Urothelium cell line (cell line): ENCODE measurements around the gene HOXD9.

Experiments
- DNase-seq: peaks from one replicate; pipeline ENCODE4 v3.0.0; 2011; ENCODE audit warnings: low spot score, mixed read lengths
- FAIRE-seq: peaks from 2 replicates; lab custom pipeline; 2011; peaks lifted over from hg19 to GRCh38; lab: Jason Lieb, UNC

Gene HOXD9

DNA sequence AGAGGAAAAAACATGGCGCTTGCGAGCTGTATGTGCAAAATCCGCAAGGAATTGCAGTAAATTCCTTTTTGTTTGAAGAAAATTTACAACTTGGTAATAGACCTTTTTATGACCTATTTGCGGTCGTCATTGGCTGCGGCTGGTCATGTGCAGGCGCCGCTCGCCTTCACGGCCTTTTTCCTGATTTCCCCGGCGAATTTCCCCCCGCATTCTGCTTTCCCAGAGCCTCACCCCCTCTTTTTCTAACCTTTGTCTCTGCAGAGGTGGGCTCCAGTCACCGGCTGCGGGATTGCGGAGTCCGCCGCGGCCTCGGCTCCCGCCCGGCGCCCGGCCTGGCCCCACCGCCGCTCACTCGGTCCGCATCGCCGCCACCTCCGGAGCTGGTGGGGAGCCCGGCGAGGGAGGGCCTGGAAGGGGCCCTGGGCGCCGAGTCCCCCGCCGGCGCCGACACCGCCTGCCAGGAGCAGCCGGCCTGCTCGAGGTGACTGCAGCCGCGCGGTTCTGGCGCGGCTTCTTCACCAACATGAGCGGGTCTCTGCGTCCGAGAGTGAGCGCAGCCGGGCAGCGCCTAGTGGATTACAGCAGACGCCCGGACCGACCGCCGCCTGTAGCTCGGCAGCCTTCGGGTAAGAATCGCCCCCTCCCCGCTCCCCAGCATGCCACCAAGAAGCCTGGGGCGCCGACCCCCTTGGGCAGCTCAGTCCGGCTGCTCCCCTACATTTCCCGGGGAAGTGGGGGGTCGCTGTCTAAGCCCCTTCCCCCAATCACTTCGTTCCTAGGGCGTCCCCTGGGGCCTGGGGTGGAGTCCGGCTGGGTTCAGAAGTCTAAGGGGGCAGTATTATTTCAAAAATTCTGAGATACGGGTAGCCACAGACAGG lies 14.1 kb downstream of the HOXD9 start:
- DNase-seq (peak; percentile 55), FAIRE-seq (no peak)

DNA sequence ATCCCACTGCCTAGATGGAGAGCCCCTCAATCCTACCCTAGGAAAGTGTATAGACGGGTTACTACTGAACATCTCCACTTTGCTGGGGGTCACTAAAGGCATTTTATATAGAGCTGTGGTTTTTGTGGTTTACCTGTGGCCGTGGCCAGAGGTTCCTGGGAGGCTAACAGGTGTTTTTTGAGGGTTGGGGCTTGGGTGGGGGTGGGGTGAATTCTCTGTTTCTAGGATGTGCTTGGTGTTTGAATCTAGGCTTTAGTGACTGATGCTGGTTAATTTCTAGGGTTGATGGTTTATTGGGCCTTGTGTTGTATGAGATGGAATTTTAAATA lies 14.7 kb downstream of the HOXD9 start:
- no peak for DNase-seq
- no peak for FAIRE-seq

DNA sequence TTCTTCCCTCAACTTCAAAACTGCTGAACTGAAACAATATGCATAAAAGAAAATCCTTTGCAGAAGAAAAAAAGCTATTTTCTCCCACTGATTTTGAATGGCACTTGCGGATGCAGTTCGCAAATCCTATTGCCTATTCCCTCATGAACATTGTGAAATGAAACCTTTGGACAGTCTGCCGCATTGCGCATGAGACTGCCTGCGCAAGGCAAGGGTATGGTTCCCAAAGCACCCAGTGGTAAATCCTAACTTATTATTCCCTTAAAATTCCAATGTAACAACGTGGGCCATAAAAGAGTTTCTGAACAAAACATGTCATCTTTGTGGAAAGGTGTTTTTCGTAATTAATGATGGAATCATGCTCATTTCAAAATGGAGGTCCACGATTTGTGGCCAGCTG lies 15.4 kb downstream of the HOXD9 start:
- FAIRE-seq (no peak), DNase-seq (no peak)

DNA sequence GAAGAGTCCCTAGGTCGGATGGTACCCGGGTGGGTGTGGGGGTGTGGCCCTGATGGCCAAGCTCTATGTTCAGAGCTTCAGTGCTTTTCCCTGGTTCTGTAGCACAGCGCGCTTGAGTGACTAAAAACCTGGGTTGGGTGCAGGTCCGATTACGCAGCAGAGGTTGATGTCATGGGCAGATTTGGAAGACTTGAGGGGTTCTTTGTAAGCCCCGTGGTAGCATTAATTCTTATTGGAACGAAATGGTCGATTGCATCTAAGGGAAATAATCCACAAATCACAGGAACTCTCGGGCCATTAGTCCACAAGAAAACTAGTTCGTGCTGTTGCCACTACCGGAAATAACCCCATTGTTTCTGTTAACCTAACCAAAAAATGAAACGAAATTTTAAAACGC lies 16.0 kb downstream of the HOXD9 start:
- DNase-seq = no peak
- no peak for FAIRE-seq

DNA sequence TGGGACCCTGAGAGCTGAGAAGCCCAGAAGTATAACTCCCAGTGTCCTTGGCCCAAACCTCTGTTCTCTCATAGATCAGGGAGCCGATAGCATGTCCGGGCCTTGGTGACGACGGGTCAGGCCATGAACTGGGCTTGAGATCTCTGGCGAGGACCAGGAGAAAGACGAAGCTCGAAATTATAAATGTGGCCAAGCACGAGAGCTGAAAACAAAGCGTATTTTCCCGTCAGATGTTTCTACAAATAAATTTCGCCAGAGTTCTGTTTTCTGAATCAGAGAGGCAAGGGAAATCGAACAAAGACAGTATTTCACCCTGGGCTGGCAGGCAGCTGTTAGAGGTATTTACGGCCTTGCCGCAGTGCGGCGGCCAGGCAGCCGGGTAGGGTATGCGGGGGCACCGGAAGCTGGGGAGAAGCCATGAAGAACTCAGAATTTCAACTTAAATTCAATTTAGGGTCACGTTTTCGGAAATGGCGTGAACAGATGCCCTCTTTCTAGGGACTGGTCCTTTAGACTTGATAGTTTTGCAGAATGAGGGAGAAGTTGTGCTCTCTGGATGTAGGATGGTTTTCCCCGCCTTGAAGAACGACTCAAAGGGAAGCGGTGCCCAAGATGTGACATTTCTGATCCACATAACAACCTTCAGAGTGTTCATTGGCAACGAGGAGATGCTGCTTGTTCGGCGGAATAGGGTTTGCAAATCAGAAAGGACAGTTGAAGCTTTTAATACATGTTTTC lies 16.6 kb downstream of the HOXD9 start:
- DNase-seq (no peak), FAIRE-seq (no peak)

DNA sequence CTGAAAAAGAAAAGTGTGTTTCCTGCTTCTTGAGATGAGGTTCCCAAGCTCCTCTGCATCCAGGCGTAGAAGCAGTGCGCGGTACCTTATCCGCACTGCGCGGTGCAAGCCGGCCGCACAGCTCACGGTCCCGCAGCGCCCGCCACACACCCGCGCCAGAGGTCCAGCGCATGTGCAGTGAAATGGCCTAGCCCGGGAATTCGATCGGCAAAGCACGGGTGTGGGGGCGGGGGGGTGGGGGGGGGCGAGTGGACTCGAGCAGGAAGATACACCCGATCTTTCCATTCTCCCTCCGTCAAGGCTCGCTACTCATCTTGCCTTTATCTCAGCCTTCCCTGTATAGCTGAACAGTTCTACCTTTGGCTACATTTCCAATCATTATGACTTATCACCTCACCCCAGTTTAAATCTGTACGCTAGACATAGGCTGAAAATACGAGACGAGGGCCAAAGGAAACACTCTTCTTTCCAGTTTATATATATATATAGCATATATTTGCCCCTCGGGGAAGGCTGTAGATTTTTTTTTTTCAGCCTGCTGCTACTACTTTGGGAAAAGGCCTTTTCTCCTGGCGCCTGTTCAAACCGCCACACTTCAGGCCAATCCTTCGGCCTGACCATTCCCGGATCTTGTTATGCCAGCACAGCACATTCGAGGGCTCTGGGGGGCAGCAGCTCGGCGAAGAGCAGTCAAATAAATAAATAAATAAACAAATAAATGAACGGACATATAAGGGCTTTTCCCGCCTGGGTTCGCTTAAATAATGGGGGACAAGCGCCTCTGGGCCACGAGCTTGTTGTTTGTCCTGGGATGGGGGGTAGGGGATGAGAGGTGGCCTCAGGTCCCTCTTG lies 17.4 kb downstream of the HOXD9 start:
- no peak for DNase-seq
- no peak for FAIRE-seq

DNA sequence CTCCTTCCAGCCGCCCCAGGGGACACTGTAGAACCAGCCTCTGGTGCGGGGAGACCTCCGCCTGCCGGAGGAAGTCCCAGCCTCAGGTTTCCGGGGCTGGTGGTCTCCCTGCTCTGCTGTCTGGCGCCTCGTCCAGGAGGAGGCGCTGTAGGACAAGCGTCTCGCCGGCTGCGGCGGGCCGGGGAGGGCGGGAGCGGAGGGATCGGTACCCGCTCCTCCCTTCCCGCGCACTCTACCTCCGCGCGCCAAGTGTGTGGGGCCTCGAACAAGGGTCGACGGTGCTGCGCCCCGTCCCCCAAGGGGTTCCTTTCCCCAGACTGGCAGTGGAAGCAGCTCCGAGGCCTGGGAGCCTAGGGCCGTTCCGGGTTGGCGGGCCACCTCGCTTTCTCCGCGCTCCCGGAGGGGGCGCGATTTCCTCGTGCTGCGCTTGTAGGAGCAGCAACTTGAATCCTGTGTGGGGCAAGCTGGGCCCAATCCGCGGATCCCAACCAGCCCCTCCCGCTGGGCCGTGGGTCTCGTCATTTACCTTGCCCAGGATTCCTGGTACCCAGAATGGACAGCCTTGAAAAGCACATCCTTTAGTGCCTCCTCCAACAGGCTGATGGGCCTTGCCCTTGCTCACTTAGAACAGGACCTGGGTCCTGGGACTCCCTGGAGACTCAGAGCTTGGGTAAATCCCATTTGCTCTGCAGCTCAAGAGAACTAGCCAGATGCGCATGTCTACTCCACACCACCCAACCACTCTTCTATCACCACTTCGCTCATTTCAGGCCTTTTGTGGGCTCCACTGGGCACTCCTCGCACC lies 18.2 kb downstream of the HOXD9 start:
- FAIRE-seq (peak; percentile 71), DNase-seq (peak; percentile 88)

DNA sequence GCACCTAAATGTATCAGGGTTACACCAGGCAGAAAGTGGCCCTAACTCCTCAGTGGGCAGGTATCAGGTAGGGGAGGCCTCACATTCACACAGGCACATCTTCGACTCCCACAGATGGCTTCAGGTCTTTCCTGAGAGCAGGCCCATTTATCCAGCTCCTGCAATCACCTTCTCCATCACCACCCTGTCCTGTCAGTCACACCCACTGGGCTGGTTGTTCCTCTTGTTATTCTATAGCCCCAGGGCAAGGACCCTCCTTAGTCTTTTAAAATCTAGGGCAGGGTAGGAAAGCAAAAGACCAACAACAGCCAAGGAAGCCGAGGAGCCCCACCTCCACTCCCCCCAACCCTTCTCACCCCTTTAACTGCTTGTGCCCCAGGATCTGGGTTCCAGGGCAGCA lies 19.8 kb downstream of the HOXD9 start:
- DNase-seq (no peak), FAIRE-seq (no peak)

DNA sequence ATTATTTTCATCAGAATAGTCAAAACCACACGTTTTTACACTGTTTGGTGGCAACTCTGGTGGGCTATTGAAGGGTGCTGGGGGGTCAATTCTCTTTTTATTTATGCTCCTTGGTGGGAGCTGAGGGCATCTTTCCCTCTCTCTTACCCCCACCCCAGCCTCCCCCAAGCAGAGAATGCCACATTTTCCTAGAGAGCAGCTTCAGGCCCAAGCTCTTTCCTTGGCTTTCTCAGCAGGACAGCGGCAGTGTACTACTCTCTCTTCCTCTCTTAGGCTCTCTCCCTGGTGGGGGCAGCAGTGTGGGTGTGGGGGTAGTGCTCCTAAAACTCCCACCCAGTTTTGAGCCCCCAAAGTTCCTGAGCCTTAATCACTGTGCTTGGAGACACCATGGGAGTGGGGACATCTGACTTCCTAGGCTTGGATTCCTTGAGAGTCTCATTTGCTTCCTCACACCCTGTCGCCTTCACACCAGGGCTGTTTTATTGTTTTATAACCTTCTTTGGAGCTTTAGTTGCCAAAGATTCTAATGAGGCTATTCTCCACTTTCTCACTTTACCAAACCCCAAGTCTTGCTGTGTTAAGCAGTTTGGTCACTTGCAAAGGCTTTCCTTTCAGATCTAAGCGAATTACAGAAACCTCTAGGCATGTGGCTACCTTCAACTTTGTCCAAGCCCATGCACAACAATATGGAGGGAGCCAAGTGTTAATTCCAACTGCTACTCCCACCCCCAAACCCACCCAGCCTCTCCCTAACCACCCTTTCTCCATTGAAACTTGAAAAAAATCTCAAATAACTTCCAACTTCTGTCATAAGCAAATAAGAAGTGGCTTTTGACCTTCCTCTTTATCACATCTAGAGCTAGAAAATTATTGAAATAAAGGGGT lies 22.8 kb downstream of the HOXD9 start:
- DNase-seq (no peak), FAIRE-seq (no peak)

DNA sequence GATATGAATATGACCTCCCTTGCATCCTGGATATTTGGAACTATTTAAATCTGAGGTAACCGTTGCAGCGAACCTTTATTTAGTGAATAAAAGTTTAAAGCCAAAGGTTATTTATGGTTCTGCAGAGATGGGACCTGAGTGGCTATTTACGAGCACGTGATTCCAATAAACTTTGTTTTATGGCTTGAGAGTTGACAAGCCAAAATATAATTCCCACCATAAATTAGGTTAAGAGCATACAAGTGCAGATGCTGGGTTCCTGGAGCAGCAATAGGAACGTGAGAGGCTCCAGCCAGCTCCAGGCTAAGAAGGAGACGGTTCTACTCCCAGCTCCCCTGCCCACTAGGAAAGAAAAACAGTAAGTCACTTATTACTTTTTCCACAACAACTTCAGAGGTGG lies 23.6 kb downstream of the HOXD9 start:
- FAIRE-seq (no peak), DNase-seq (no peak)

DNA sequence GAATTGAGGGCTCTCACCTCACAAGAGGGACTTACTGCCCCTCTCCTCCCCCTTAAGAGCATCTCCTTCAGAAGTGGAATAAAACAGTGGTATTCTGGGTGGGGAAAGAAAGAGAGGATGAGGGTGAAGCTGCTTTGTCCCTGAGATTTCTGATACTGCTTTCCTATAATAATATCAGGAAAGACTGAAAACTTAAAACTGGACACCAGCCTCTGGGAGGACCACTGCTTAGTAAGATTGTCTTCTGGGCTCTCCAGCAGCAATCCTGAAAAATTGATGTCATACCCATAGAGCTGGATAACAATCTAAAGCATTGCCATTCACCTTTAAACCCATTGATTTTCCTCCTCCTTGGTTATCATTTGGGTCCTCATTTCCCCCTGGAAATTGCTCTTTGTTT lies 24.1 kb downstream of the HOXD9 start:
- FAIRE-seq = no peak

DNA sequence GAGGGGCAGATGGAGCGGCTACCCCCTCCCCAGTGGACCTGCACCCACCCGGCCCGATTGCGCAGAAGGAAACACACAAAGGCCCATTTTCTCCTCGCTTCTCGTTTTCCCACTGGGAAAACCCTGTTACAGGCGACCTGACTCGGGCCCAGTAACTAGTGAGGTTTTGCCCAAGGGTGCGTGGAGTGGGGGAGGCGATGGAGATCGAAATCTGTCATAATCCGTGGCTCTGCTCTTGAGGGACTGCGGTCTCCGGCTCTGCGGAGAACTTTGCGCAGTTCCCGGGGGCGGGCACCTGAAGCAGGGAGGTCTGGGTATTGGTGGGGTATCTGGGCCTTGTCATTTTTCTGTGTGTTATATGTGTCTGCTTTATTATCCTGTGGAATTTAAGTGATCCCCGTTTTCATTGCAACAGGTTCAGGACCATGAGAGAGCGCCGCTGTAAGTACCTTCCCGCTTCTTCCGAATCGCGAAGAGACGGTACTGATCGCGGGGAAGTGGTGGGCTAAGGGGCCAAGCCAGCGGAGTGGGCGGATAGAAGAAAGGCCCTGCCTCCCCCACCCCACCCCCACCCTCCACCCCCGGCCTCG lies 24.8 kb downstream of the HOXD9 start:
- FAIRE-seq = no peak

More for the DNA sequence above, 24.1 kb downstream of the HOXD9 start:
- DNase-seq = no peak

DNA sequence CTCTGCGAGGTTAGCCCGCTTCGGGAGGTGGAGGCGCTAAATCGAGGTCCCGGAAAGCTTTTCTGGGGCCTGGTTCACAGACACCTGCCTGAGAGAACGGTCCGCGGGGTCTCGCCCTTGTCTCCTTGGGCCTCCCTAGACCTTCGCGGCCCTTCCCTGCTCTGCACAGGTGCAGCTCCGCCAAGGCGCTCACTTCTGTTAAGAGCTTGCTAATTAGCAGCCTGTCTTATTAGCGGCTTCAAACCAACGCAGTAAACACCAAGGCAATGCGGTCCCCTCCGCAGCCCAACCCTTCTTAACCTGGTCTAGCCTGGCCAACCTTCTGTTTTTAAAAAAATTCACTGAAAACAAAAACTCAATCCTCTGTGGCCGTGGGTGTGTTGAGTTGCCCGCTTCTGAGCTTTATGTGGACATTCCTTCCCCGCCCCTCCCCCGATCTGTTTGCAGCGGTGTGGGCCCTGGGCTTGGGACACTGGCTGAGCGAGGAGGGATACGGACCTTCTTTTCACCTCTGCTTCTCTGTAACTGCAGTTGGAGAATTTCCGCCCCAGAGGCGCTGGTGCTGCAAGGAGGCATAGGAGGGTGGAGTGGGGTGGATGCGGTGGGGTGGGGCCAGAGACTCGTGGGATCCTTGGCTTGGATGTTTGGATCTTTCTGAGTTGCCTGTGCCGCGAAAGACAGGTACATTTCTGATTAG lies 25.4 kb downstream of the HOXD9 start:
- FAIRE-seq = no peak
- no peak for DNase-seq

More for the DNA sequence above, 24.8 kb downstream of the HOXD9 start:
- DNase-seq = no peak

DNA sequence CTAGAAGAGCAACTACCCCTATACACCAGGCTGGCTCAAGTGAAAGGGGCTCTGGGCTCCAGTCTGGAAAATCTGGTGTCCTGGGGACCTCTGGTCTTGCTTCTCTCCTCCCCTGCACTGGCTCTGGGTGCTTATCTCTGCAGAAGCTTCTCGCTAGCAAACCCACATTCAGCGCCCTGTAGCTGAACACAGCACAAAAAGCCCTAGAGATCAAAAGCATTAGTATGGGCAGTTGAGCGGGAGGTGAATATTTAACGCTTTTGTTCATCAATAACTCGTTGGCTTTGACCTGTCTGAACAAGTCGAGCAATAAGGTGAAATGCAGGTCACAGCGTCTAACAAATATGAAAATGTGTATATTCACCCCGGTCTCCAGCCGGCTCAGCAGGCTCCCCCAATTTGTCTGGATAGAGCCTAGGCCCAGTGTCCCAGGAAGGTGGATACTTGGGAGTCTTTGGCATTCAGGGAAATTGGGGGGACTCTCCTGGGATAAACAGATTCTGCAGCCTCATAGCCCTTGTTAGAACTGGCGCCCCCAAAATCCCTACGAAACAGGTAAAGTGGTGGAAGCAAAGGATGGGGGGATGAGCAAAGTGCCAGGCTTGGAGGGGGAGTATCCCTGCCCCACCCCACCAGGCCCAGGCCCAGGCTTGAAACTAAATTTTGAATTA lies 26.4 kb downstream of the HOXD9 start:
- no peak for FAIRE-seq
- DNase-seq = no peak

DNA sequence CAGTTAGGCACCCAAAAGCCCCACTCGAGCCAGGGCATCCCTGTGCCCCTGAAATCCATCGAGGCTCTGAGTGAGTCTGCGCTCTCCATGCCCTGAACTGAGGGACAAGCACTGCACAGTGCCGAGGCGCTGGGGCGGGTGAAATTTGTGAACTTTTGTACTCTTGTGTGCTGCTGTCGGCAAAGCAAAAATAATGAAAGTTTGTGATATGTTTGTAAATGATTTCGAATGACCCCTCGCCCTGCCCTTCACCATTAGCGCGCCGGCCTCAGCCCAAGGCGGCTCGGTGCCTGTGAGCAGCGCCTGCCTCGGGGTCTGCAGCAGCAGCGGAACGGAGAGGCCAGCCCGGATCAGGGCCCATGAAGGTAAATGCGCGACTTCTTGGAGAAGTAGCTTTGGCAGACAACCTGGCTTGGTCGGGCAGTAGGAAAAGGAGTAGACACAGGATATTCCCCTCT lies 27.0 kb downstream of the HOXD9 start:
- FAIRE-seq (no peak), DNase-seq (no peak)

DNA sequence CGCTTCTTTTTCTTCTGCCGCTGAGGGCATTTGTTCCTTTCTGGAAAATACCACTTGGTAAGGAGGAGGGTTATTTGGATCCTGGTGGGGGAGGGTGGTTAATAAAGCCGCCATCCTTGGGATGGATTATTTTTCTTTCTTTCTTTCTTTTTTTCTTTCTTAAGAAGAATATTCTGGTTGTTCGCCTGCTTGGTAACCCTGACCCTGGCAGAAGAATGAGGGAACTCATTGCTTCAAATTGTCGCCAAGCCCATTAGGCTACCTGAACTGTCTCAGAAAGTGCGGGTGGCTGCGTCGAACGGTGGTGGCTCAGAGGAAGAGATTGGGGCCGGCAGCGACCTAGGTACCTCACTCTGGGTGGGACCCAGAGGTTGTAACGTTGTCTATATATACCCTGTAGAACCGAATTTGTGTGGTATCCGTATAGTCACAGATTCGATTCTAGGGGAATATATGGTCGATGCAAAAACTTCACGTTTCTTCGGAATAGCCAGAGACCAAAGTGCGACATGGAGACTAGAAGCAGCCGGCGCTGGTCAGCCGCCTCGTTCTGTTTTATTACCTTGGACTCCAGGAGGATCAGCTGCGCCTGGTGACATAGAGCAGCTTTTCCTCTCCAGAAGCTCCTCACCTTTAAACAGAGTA lies 27.5 kb downstream of the HOXD9 start:
- FAIRE-seq = no peak
- DNase-seq = no peak
